Stimulated activated CD8-positive, alpha-beta memory T cell treated with anti-CD3 and anti-CD28 coated beads, Interleukin-15, amount 100 ng/mL, for 1 hour (primary cell): Measurements from ENCODE around the gene HIGD1A.

Experiments
- DNase-seq: peaks from one replicate; pipeline ENCODE4 v3.0.0-alpha.2; 2020; ENCODE audit warnings: low read depth

The HIGD1A gene

DNA sequence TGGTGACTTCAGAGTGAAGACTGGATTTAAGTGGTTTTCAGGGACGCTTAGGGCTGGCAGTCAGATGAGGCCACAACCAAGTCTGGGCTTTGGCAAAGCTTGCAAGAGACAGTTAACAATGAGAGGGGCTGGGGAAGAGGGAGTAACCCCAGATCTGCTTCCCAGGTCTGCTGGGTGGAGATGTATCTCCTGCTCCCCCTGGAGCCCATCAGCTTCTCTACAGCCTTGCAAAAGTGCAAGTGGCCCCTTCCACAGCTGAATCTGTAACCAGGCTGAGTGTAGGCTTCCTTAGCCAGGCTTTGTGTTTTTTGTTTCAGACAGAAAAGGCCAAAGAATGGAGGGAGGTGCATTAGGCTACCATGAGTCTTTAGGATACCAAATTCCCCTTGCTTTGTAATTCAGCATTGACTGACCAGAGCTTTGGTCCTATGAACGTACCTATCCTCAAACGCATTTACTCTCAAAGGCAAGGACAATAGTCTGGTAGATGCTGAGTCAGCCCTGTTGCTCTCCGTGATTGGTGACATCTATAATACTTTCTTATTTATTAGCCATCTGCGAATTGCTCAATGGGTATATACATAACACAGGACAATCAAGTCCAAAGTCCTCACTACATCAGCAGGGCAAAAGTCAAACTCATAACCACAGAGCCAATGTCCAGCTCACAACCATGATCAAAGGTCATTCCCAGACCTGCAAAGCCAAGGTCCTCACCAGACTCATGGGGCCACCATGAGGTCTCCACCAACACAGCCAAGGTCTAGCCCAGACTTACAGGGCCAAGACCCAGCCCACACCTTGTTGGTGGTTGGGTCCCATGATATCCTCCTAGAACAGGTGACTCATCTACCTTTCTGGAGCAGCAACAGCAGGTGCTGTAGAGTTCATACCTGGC is 48.4 kb downstream of the HIGD1A start:
- DNase-seq, result no peak

DNA sequence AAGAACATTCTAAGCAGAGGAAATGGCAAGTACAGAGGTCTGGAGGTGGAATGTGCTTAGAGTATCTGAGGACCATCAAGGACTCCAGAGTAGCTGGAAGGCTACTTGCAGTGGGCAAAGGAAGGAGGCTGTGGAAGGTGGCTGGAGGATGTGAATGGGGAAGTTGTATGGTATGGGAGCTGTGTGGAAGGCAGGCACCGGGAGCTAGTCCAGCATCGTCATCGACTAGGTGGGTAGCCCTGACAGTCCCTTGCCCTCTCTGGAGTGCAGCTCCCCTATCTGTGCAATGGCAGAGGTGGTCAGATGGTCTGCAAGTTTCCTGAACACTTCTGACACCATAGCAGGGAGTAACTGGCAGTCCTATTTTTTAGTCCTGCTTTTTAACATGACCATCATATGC is 50.5 kb downstream of the HIGD1A start:
- DNase-seq, result no peak

DNA sequence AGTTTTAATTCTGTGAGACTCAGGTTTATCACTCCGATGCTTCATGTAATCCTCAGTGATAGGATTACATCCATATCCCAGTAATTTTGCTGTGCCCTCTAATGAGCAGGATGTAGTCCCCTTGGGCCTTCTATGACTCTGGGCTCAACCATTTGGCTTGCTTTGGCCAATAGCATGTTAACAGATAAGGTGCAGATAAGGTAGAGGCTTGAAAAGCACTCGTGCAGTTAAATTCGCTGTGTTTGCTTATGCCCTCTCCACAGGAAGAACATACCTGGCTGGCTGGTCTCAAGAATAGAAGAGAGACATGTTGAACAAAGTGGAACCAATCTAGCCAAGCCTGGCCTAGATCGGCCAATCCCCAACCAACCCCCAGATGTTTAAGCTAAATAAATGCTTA is 51.3 kb downstream of the HIGD1A start:
- no peak for DNase-seq

DNA sequence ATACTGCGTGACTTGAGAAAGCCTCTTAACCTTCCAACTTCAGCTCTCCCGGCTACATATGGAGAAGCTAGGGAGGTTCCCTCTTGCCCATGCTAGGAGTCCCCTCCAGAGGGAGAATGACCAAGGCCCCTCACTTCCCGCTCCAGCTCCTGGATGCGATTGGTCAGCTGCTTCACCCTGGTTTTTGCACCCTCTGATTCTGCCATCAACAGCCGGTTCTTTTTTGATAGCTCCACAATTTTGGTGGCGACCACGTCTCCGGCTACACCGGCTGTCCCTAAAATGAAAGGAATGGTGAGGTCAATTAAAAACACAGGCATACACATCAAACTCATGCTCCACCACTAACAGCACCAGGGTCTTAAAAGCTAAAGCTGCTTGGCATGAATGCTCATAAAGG is 51.8 kb downstream of the HIGD1A start:
- no peak for DNase-seq

DNA sequence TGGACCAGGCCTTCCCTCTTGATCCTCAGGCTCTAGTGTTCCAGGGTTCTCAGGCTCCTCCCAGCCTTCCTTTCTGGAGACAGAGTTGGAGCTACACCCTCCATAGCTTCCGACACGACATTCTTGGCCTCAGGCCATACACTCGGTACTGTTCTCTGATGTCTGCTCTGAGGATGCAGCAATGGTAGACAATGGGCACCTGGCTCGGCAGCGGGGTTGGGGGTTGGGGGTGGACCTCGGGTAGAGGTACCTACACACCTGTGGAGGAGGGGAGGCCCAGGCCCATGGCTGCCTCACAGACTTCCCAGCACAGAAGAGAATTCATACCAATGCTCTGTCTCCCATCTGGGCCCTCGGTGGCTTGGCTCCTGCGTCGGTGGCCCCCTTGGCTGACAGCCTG is 52.7 kb downstream of the HIGD1A start:
- DNase-seq, result no peak

DNA sequence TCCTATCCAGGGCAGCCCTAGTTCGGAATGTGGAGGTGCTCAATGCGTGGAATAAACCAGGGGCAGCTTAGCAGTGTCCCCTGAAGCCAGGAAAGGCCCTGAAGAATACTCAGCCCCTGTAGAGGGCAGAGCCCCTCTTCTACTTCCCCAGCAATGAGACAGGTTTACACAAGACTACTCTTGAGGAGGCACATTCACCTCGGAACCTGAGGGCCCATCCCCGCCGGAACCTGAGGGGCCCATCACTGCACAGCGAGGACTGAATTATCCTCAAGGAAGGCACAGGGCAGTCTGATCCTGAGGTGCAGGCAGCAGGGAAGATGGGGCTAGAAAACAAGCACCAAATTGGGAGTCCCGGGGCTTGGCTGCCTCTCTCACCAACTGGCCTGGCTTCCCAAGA is 53.5 kb downstream of the HIGD1A start:
- DNase-seq, result no peak

DNA sequence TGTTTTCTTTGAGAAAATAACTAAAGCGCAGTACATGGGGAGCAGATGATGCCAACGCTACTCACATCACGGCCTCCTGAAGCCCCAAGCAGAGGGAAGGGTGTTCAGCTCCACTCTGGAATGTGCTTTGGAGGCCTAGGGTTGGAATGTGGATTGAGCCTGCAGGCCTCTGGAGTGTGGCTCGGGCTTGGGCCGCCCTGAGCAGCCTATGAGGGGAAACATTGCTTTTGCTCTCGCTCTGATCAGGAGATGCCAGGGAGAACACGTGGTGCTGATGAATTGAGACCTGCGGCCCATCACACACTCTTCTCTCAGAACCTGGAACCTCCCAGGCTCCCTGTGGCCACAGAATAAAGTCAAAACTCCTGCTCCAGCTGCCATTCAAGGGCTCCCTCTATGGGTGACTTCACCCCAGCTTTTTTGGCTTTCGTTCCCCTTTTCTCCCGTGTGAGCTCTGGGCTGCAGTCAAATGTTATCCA is 54.5 kb downstream of the HIGD1A start:
- DNase-seq, result no peak

DNA sequence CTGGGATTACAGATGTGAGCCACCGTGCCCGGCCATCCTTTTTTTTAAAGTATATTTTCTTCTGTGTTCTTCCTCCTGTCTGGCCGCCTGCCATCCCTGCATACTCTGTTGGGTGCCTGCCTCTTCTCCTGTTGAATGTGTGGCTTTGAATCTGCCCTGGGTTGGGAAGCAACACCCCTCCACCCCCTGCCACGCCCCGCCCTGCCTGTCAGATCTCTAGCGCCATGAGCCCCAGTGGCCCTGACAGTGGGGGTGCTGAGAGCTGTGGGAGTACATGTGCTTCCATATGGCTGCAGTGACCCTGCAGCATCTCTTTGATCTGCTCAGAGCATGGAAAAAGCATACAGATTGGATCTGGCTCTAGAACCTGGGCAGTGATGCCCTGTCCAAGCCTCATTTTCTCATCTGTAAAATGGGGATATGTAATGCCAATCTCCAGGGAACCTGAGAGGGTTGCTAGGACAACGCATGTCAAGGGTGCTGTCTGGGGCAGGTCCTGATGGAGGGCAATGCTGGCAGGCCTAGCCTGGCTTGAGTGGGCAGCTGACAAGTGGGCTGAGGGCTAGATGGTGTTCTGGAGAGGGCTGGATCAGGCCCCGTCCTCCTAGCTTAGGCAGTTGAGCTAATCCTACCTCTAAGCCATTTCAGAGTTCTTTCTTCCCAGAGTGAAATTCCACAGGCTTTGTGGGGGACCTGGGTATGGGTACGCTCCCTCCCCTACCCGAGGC is 55.1 kb downstream of the HIGD1A start:
- DNase-seq, result no peak

DNA sequence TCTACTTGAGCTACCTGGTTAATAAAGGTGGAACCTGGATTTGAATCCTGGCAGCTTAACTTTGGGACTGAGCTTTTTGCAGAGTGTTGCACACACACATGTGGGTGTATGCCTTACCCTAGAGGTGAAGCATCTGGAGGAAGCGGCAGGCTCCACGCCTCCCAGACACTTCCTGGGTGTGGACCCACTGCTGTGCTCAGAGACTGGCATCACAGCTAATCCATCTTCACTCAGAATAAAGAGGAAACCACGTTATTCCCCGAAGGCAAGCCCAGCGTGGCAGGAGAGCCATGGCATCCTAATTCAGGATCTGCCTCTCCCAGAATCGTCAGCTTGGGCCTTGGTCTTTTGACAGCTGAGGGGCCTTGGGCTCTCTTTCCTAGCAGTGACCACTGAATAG is 56.7 kb downstream of the HIGD1A start:
- no peak for DNase-seq

DNA sequence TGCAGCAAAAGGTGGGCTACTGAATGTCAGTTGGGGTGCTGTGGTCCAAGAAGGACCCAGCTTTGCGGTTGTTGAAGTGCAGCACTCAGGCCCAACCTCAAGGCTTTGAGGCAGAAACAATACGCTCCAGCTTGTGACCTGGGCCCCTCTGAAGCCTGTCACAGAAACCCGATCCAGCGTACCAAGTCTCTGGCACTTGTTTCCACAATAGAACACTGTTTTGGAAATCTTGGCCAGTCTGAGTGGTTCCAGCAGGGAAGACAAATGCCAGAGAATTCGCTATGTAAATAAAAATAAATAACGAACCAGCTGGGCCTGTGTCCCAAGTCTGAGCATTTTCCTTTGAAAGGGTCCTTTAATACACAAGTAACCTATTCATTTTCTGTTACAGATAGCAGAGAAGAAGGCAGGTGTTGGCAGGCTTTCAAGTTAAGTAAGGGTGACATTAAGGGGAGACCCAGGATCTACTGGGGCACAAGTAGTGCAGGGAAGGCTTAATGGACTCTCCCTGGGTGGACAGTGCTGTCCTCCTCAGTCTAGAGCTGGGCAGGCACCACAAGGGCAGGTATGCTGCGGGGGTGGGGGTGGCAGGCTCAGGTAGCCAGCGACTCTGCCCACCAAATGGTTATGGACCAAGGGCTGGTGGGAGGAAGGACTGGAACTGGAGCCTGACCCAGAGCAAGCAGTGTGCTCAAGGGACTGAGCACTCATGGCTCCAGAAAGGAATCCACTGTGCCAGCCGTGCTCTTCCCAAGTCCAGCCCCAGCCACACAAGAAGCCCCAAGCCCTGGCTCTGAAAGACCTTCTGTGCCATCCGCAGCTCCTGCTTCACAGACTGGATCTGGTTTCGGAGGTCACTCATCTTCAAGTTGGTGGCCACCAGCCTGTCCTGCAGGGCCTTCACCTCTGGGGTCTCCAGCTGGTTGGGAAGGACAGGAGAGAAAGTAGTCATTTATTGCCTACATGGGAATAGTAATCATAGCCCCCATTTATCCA is 57.5 kb downstream of the HIGD1A start:
- no peak for DNase-seq

DNA sequence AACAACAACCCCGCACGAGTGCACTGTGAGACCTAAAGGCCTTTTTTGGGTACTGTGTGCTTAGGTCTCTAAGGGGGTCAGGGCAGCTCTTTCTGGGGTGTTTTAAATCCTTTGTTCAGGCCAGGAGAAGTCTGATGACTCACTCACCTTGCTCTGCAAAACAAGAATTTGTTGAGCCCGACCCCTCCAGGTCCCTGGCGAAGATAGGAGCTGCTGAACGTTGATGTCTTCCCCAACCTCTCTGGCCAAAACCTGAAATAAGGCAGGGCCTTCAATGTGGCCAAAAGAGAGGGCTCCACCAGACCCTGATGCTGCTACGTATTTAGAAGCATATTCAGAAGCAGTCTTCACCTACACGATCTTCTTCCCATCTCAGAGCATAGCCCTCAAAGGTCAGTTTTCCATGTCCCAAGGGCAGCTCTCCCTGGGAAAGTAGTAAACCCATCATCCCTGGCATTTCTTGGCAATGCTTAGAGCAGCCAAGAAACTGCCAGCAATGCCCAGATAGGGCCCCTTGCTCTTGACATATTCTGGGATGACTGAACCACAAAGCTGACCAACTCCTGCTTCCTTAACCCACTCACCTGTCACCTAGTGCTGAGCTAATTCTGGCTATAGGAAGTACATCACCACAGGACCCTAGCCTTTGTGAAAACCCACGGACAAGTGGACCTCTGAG is 58.4 kb downstream of the HIGD1A start:
- DNase-seq, result no peak

DNA sequence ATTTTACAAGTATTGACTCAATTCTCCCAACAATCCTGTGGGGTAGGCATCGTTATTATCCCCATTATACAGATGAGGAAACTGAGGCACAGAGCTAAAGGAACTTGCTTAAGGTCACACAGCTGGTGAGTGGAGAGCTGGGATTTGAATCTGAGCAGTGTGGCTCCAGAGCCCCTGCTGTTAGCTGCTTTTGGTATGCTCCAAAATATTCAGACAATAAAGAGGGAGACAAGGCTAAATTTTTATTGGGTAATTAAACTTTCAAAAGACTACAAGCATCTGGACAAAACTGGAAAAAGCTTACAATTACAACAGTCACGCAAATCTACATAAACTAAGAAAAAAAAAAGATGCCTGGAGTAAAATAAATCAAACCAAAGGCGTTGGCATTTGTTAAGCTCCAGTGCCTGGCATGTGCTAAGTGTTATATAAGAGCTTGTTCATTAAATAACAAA is 59.0 kb downstream of the HIGD1A start:
- no peak for DNase-seq

DNA sequence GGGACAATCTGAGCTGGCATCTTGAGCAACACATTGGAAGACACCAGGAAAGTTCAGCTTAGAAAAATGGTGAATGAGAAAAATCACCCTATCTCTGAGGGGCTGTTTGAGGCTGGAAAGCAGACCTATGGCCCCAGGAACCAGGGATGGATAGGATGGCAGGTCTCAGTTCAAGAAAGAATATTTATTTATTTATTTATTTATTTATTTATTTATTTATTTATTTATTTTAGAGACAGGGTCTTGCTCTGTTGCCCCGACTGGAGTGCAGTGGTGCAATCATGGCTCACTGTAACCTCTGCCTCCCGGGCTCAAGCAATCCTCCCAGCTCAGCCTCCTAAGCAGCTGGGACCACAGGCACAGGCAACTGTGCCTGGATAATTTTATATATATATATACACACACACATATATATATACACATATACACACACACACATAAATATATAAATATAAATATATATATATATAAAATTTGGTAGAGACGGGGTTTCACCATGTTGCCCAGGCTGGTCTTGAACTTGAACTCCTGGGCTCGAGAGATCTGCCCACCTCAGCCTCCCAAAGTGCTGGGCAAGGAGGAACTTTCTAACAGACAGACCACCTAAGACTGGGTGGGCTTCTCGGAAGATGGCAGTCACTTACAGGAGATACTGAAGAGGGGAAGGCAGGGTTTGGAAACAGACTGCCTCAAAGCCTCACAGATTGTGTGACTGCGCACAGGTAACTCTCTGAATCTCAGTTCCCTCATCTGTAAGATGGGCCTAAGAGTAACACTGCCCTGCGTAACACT is 60.9 kb downstream of the HIGD1A start:
- DNase-seq, result no peak

DNA sequence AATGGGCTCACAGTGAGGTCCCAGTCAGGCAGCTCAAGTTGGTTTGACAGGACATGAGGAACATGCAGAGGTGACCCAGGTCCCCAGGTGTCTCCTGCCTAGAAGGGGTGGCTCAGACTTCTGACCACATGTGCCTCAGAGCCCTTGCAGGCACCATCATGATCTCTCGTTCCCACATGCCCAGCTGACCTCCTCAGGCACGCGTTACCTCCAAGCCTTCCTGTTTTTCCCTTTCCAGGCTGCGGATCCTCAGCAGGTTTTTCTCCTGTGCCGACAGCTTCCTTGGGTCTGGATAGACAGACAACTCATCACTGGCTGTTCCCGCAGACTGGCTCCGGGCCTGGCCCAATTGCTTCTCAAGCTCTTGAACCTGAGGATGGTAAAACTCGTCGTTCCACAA is 61.6 kb downstream of the HIGD1A start:
- DNase-seq, result no peak

DNA sequence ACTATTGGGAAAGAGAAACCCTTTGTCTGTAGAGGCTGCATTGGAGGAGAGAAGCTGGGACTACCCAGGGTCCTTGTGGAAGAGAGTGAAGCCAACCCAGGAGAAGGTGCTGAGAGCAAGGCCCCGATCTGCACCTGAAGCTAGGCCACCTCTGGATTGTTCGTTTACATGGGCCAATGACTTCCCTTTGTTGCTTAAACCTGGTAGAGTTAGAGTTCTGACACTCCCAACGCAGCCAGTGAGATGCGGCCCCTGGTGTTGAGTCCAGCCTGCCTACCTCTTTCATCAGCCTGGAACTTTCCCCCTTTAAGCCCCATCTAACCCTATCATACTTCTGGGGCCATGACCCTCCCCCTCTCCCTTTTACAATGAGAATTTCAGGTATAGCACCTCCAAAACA is 62.0 kb downstream of the HIGD1A start:
- DNase-seq, result no peak

DNA sequence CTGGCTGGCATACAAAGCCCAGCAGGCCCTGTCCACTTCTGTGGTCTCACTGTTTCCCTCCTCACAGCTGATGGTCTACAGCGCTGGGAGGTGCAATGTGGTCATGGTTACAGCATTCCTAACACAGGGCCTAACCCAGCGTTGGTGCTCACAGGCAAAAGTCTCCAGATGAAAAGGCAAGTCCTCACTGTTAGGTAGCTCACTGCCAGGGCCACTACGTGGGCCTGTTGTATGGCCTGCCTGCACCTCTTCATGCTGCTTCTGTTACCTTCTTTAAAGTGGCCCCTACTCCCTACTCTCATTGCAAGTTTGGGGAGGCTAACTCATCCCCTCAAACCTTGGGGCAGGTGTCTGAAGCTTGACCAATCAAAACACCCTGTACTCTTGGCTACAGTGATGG is 62.5 kb downstream of the HIGD1A start:
- DNase-seq, result no peak

DNA sequence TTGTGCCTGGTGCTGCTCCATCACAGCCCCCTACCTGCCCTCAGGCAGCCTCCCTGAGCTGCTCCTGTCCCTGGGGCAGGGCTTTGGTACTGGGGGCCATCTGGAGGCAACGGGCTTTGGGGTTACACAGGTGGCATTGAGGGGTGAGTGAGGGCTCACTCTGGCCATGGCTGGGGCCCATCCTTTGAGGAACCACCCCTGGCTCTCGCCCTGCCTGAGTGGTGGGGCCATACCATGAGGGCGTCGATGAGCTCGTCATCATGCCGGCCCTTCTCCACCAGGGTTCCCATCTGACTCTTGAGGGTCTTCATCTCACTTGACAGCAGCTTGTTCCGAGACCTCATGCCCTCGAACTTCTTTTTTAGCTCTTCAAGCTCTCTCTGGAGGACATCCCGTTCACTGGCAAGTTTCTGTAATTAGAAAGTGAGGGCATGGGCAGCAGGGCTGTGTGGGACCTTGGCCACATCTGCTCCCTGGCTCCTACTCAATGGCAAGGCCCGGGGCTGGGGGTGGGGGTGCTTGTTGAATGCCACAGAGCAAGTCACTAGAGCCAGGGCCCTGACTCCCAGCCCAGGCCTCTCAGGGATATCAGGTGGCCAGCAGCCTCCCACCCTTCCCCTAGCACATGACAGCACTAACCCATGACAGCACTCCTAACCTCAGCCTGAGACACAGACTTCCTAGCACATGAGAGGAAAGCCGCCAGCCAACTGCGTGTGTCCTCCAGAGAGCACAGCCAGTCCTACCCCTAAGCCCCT is 64.7 kb downstream of the HIGD1A start:
- no peak for DNase-seq

DNA sequence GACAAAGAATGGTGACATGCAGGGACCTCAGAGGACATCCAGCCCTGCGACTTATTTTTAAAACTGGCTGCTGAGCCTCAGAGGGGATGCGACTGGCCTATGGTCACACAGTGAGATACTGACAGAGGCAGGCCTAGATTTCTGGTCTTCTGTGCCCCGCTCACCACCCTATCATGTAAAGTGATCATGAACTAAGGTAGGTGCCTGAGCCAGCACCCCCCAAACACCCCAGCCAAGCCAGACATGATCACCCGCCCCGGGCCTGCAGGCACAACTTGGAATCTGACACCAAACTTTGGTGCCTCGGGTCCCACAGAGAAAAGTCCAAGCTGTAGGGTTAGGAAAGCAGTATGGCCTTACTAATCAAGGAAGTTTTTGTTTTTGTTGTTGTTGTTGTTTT is 67.8 kb downstream of the HIGD1A start:
- DNase-seq, result no peak

DNA sequence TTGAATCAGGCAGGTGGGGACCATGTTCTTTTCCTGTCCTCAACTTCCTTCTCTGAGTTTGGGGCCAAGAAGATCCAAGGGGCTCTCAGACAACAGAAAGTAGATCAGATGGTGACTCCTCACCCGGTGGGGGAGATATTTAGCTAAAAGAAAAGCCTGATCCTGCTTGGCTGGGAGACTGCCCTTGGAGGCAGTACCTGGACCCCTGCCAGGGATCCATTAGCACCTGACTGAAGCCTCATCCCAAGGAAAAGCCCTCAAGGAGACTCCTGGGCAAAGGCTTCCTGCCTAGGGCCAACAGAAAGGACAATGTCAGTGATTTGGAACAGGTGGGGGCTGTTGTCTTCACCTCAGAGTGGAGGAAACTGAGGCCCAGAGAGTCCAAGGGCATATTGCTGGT is 68.2 kb downstream of the HIGD1A start:
- DNase-seq, result no peak

DNA sequence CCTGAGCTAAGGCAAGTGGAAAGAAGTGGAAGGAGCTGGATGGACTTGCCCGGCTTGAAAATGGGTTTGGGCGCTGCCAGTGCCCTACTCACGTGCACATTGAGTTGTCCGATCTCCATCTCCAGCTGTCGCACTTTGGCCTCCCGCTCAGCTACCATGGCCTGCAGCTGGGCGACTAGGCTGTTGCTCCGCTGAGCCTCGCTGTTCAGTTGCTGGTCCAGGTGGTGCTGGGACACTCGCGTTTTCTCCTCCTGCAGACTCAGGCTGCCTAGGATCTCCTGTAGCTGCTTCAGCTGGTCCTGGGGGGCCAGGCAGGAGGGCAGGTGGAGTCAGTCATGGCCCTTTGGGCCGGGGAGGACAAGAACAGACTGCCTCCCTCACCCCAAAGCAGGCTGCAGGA is 68.7 kb downstream of the HIGD1A start:
- no peak for DNase-seq
